Fibroblast of pulmonary artery (primary cell): ENCODE measurements around the gene RAB31.

Experiments
- DNase-seq: peaks from one replicate; pipeline ENCODE4 v3.0.0-alpha.2; 2010; ENCODE audit warnings: low read depth
- H3K4me3 ChIP-seq: replicated peaks from 2 replicates; pipeline ENCODE4 v1.5.1; 2011; ENCODE audit warnings: low read depth, mild to moderate bottlenecking, control low read depth, low read length, moderate library complexity
- TF ChIP-seq, protein P1 (sequence below): IDR thresholded peaks from 2 replicates; pipeline ENCODE4 v1.5.1; 2011; ENCODE audit warnings: mild to moderate bottlenecking, control low read depth, low read length, inconsistent platforms; ENCODE audit errors: missing control alignments

The RAB31 gene

DNA sequence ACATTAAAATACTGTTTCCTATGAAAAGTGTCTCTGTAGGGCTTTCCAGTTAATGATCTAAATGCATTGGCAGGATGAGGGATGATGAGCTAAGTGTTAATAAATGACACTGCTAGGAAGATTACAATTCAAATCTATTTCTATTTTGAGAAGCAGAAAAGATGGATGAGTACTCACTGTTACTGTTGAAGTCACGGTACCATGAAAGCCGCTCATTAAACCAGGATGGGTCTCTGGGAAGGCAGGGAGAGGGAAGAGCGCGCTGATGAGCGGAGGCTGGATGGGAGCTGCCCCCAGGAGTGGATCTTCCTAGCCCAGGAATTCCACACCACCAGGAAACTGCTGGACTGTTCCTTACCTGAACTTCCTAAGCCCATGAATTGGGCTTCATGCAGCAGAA is 150.5 kb downstream of the RAB31 start:
- no peak overlapping the region for H3K4me3 ChIP-seq
- TF ChIP-seq, protein P1, sequence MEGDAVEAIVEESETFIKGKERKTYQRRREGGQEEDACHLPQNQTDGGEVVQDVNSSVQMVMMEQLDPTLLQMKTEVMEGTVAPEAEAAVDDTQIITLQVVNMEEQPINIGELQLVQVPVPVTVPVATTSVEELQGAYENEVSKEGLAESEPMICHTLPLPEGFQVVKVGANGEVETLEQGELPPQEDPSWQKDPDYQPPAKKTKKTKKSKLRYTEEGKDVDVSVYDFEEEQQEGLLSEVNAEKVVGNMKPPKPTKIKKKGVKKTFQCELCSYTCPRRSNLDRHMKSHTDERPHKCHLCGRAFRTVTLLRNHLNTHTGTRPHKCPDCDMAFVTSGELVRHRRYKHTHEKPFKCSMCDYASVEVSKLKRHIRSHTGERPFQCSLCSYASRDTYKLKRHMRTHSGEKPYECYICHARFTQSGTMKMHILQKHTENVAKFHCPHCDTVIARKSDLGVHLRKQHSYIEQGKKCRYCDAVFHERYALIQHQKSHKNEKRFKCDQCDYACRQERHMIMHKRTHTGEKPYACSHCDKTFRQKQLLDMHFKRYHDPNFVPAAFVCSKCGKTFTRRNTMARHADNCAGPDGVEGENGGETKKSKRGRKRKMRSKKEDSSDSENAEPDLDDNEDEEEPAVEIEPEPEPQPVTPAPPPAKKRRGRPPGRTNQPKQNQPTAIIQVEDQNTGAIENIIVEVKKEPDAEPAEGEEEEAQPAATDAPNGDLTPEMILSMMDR, result no peak
- no peak for DNase-seq

DNA sequence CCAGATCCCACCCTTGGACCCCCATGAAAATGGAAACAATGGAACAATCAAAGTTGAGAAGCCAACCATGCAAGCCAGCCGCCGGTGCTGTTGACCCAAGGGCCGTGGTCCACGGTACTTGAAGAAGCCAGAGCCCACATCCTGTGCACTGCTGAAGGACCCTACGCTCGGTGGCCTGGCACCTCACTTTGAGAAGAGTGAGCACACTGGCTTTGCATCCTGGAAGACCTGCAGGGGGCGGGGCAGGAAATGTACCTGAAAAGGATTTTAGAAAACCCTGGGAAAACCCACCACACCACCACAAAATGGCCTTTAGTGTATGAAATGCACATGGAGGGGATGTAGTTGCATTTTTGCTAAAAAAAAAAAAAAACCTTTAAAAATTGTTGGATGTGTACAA is 151.1 kb downstream of the RAB31 start:
- DNase-seq, result no peak
- TF ChIP-seq, protein P1, result no peak
- no peak overlapping the region for H3K4me3 ChIP-seq

DNA sequence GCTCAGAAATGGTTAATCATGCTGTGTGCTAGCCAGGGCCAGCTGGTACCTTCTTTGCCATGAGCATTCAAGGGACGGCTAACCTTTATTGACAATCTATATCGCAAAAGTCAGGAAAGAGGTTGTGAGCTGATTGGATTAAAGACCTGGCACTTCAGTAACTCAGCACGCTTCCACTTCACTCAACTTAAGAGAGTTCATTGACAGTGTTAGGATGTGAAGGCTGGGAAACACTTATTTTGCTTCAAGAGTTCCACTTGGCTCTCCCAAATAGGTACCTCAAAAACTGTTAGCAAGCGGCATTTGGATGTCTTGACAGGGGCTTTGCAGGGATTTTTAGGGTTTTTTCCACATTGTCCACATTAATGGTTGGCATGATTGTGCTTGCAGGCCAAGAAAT is 152.6 kb downstream of the RAB31 start:
- TF ChIP-seq, protein P1, result no peak
- DNase-seq, result no peak
- no peak overlapping the region for H3K4me3 ChIP-seq

GRCh38 chr18:9861157-9861556 is 153.1 kb downstream of the RAB31 start:
- TF ChIP-seq, protein P1, result no peak
- no peak for DNase-seq
- no peak overlapping the region for H3K4me3 ChIP-seq

DNA sequence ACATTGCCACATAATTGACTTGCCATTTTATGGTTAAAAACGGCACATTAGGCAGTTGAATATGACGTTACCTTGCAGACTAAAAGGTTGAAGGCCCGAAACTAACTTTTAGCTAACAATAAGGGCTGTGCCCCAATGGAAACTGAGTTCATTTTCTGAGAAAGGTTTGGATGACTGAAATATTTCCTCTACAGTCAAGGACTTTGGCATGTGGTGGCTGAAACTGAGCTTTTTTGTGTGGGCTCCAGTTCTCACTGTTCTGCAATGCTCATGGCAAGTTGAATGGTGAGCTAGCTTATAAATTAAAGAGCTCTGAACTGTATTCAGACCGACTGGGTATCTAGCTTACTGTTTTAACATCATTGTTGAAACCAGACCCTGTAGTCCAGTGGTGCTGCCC is 153.8 kb downstream of the RAB31 start:
- H3K4me3 ChIP-seq, result no peak overlapping the region
- no peak for DNase-seq
- TF ChIP-seq, protein P1, result no peak

- DNase-seq, result no peak
- H3K4me3 ChIP-seq, result no peak overlapping the region
- TF ChIP-seq, protein P1, result no peak
Observed at GRCh38 chr18:9862686-9863085, 154.6 kb downstream of the RAB31 start.

- no peak for DNase-seq
- TF ChIP-seq, protein P1, result no peak
- no peak overlapping the region for H3K4me3 ChIP-seq
Observed at GRCh38 chr18:9863282-9863681, 155.2 kb downstream of the RAB31 start.
